ENCODE measurements around the gene C1orf232. TPM values are rescaled to one million over a fixed set of nuclear protein-coding genes. Genes with fewer than 3 reads are reported as not detected.
A peak's percentile ranks its signal among the peaks of the same experiment; 100 is the strongest.

Gene C1orf232
- total and polyA plus RNA-seq, 5 donors from 2014 or later = not detected

DNA sequence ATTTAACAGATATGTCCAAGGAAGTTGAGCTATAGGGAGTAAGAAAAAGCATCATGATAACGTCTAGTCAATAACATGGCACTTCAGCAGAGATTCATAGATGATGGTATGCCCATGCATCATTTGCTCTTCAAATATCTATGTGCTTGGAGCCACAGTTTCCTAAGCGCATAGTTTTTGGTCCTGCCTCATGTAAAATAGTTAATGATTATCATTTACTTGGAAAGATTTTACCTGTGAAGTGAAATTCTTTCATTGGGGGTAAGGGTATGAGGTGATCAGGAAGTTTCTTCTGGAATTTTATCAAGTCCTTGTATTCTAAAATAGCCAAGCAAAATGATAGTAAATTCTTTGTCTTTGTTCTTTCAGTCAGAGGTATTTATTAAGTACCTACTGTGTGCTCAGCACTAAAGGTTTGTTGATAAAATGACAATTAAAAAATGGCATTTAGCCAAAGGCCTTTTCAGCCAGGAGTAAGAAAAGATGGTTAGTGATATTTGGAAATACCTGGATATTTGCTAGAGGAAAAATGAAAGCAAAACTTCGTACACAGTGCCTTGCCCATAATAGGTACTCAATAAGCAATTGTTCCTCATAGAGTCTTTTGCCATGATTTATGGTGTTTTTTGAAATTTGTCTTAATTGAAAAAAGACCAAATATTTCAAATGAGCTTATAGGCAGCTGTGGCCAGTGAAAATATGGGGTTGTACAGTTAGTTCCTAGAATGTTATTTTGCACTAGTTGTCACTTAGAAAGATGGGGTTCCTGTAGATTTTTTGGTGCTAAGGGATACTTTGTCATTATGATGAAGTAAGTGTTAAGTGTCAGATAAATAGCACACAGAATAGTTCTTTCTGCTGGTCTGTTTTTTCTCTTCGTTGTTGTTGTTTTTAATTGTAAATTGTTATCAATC lies 44.1 kb downstream of the C1orf232 start:
- H3K9me3 Mint-ChIP-seq = no peaks in the 10 kb centered on the region
- H3K27ac ChIP-seq (ENCODE audit: insufficient read depth, low read length, poor library complexity, severe bottlenecking) = peak overlapping the region; percentile 89
- H3K4me1 ChIP-seq (ENCODE audit: control insufficient read depth, insufficient read depth, low read length, poor library complexity, severe bottlenecking) = peaks cover 61% of the 10 kb centered on the region
- peak overlapping the region; percentile 59 for H3K4me3 ChIP-seq (ENCODE audit: low read depth, low read length)
- H3K27me3 Mint-ChIP-seq = no peaks in the 10 kb centered on the region
- H3K27ac Mint-ChIP-seq = peak overlapping the region; percentile 80 to 98 (median 84)
- peak overlapping the region; percentile 6 to 61 (median 38) for H3K4me3 Mint-ChIP-seq
- no peaks in the 10 kb centered on the region for H3K27me3 ChIP-seq (ENCODE audit: control insufficient read depth, insufficient read depth, low read length)
- H3K36me3 ChIP-seq (ENCODE audit: control insufficient read depth, insufficient read depth, low read length) = peaks cover 15% of the 10 kb centered on the region
- DNase-seq (no peak), ATAC-seq (ENCODE audit: low read depth in 2 of 2) (no peak)
- H3K36me3 Mint-ChIP-seq = peaks cover 11% of the 10 kb centered on the region
- H3K4me1 Mint-ChIP-seq = peaks cover 28 to 81% (median 62%) of the 10 kb centered on the region in 4 donors
- no peaks in the 10 kb centered on the region for H3K9me3 ChIP-seq (ENCODE audit: control insufficient read depth in 2 of 2, low read length in 2 of 2)

DNA sequence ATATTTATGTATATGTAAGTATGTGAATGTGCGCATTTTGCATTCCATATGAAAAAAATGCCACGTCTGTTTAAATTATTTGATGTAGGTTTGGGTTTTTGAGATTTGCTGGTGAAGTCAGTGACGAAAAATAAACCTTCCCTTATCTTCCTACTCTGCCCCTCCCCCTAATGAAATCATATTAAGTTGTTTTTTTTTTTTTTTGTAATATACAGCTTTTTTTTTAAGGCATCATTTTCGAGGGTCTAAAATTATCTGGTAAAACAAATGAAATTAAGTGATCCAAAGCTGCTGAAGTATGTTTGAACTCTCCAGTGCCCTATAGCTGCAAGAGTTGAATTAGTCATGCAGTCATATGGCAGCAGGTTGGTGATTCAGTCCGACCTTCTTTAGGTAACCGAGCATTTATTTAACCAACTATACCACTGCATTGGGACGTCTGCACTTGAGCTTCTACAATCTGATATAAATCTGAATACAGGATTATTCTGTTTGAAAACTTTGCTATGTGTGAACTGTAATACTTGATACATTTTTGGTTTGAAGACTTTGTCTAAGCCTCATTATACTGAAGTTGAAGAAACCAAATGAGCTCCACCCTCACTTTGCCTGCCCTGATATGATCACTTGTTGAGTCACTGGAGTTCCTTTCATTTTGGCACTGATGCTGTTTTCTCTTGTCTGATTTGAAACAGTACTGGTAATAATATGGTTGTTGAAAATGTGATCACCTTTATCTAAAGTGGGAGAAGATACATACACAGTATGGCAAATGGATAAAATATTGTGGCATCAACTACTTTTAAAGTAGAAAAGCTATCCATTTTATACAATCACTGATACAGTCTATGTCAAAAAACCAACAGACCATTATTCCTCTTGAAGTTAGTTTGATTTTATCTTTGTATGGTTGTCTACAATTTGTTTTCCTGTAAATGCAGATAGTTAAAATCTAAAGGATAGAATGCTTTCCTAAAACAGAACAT lies 45.5 kb downstream of the C1orf232 start:
- Histone ChIP-seq H3K36me3 (ENCODE audit: control insufficient read depth, insufficient read depth, low read length) (peaks cover 23% of the 10 kb centered on the region), H3K4me3 (ENCODE audit: low read depth, low read length) (peak overlapping the region; percentile 70), H3K27ac (ENCODE audit: insufficient read depth, low read length, poor library complexity, severe bottlenecking) (peak overlapping the region; percentile 89), H3K27me3 (ENCODE audit: control insufficient read depth, insufficient read depth, low read length) (no peaks in the 10 kb centered on the region), H3K9me3 (ENCODE audit: control insufficient read depth in 2 of 2, low read length in 2 of 2) (no peaks in the 10 kb centered on the region), H3K4me1 (ENCODE audit: control insufficient read depth, insufficient read depth, low read length, poor library complexity, severe bottlenecking) (peaks cover 61% of the 10 kb centered on the region)
- Mint-ChIP-seq H3K9me3 (no peaks in the 10 kb centered on the region), H3K27ac (peak overlapping the region; percentile 59 to 85 (median 68)), H3K4me1 (peaks cover 32 to 89% (median 63%) of the 10 kb centered on the region in 4 donors), H3K27me3 (no peaks in the 10 kb centered on the region), H3K4me3 (peak overlapping the region; percentile 15 to 47 (median 28)), H3K36me3 (peaks cover 11% of the 10 kb centered on the region)
- ATAC-seq (ENCODE audit: low read depth in 2 of 2) (peak; percentile 47 to 56), DNase-seq (peak in 2 of 3 donors; percentile 37 to 84)

DNA sequence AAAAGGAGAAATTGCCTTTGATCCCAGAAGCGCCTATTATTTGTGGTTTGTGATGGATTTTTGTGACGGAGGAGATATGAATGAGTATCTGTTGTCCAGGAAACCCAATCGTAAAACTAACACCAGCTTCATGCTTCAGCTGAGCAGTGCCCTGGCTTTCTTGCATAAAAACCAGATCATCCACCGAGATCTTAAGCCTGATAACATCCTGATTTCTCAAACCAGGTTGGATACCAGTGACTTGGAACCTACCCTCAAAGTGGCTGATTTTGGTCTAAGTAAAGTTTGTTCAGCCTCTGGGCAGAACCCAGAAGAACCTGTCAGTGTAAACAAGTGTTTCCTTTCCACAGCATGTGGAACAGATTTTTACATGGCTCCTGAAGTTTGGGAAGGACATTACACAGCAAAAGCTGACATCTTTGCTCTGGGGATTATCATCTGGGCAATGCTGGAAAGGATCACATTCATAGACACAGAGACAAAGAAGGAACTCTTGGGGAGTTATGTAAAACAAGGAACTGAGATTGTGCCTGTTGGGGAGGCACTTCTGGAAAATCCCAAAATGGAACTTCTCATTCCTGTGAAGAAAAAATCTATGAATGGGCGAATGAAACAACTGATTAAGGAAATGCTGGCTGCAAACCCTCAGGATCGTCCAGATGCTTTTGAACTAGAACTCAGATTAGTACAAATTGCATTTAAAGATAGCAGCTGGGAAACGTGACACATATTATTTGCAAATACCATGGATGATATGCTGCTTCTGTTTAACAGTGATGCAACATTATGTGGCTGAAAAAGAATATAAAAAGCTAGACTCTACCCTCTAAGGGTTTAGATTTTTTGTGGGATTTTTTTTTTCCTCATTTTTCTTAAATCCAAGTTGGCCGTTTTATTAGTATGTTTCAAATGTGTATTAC lies 46.6 kb downstream of the C1orf232 start:
- DNase-seq = no peak
- Histone ChIP-seq H3K9me3 (ENCODE audit: control insufficient read depth in 2 of 2, low read length in 2 of 2) (no peaks in the 10 kb centered on the region), H3K4me1 (ENCODE audit: control insufficient read depth, insufficient read depth, low read length, poor library complexity, severe bottlenecking) (peaks cover 50% of the 10 kb centered on the region), H3K36me3 (ENCODE audit: control insufficient read depth, insufficient read depth, low read length) (peaks cover 28% of the 10 kb centered on the region), H3K4me3 (ENCODE audit: low read depth, low read length) (no peak overlapping the region), H3K27me3 (ENCODE audit: control insufficient read depth, insufficient read depth, low read length) (no peaks in the 10 kb centered on the region), H3K27ac (ENCODE audit: insufficient read depth, low read length, poor library complexity, severe bottlenecking) (peak overlapping the region; percentile 89)
- H3K4me1 Mint-ChIP-seq = peaks cover 24 to 86% (median 51%) of the 10 kb centered on the region in 4 donors
- ATAC-seq (ENCODE audit: low read depth in 2 of 2) = no peak
- H3K27me3 Mint-ChIP-seq = no peaks in the 10 kb centered on the region
- H3K4me3 Mint-ChIP-seq = no peak overlapping the region
- H3K27ac Mint-ChIP-seq = peak overlapping the region; percentile 33 to 86 (median 35)
- peaks cover 11% of the 10 kb centered on the region for H3K36me3 Mint-ChIP-seq
- H3K9me3 Mint-ChIP-seq = no peaks in the 10 kb centered on the region

DNA sequence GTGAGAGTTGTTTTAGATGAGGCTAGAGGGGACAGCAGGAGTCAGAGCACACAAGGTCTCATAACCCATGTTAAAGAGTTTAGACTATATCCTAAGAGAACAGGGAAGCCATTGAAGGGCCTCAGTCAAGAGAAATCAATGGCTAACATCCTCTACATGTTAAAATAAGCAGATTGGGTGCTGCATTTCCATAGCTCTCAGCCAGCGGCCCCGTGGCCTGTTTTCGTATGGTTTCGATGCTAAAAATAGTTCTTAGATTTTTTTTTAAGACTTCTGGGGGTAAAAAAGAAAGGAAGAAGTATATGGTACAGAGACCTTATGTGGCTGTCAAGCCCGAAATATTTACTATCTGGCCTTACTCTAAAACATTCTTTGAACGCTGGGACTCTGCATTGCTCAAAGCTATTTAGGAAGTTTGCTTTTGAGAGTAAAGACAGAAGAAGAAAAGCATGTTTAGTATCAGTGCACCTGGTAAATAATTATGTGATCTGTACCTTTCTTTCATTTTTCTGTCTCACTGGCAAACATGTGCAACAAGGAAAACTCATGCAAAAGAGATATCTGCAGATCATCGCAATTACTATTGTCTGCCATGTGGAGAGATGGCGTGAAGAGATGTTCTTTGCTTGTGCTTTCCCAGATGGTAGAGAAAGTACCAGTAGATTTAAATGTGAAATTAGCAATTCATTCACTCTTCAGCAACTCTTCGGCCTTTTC lies 48.7 kb downstream of the C1orf232 start:
- peaks cover 31% of the 10 kb centered on the region for H3K36me3 ChIP-seq (ENCODE audit: control insufficient read depth, insufficient read depth, low read length)
- peaks cover 33% of the 10 kb centered on the region for H3K4me1 ChIP-seq (ENCODE audit: control insufficient read depth, insufficient read depth, low read length, poor library complexity, severe bottlenecking)
- ATAC-seq (ENCODE audit: low read depth in 2 of 2) = no peak
- H3K27me3 ChIP-seq (ENCODE audit: control insufficient read depth, insufficient read depth, low read length) = no peaks in the 10 kb centered on the region
- no peaks in the 10 kb centered on the region for H3K9me3 Mint-ChIP-seq
- no peaks in the 10 kb centered on the region for H3K27me3 Mint-ChIP-seq
- H3K9me3 ChIP-seq (ENCODE audit: control insufficient read depth in 2 of 2, low read length in 2 of 2) = no peaks in the 10 kb centered on the region
- peaks cover 11% of the 10 kb centered on the region for H3K36me3 Mint-ChIP-seq
- peak overlapping the region in 2 of 4 donors; percentile 19 to 21 for H3K4me3 Mint-ChIP-seq
- peaks cover 17 to 71% (median 37%) of the 10 kb centered on the region in 4 donors for H3K4me1 Mint-ChIP-seq
- peak overlapping the region; percentile 51 for H3K27ac ChIP-seq (ENCODE audit: insufficient read depth, low read length, poor library complexity, severe bottlenecking)
- peak overlapping the region; percentile 47 to 92 (median 72) for H3K27ac Mint-ChIP-seq
- peak overlapping the region; percentile 33 for H3K4me3 ChIP-seq (ENCODE audit: low read depth, low read length)
- DNase-seq = peak in 1 of 3 donors; percentile 35

DNA sequence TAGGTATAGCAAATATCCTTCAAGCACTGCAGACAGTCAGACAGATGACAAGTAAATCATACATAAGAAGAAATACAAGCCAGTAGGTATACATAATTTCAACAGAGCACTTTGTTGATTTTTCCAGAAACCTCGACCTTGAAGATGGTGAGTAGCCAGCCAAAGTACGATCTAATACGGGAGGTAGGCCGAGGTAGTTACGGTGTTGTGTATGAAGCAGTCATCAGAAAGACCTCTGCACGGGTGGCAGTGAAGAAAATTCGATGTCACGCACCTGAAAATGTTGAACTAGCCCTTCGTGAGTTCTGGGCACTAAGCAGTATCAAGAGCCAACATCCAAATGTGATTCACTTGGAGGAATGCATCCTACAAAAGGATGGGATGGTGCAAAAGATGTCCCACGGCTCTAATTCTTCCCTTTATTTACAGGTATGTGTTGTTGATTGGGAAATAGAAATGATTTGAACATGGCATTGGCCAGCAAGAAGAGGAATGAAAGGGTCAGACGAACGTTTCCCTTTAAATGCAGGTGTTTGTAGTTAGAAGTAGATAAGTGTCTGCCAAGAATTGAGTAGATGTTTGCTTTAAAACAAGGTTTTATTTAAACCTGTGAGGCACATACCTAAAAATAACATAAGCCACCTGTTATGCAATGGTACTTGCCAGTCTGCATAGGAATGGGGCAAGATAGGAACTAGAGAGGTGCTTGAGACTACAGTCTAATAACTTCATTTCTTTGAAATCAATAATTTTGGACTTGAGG lies 54.4 kb downstream of the C1orf232 start:
- H3K27ac ChIP-seq (ENCODE audit: insufficient read depth, low read length, poor library complexity, severe bottlenecking) = no peak overlapping the region
- Mint-ChIP-seq H3K4me1 (peaks cover 5 to 63% (median 29%) of the 10 kb centered on the region in 4 donors), H3K27ac (peak overlapping the region in 2 of 3 donors; percentile 37 to 69), H3K27me3 (no peaks in the 10 kb centered on the region), H3K9me3 (no peaks in the 10 kb centered on the region), H3K36me3 (peaks cover 8% of the 10 kb centered on the region), H3K4me3 (peak overlapping the region; percentile 54 to 93 (median 68))
- H3K27me3 ChIP-seq (ENCODE audit: control insufficient read depth, insufficient read depth, low read length) = no peaks in the 10 kb centered on the region
- no peak for DNase-seq
- no peaks in the 10 kb centered on the region for H3K9me3 ChIP-seq (ENCODE audit: control insufficient read depth in 2 of 2, low read length in 2 of 2)
- ATAC-seq (ENCODE audit: low read depth in 2 of 2) = no peak
- no peak overlapping the region for H3K4me3 ChIP-seq (ENCODE audit: low read depth, low read length)
- peaks cover 30% of the 10 kb centered on the region for H3K4me1 ChIP-seq (ENCODE audit: control insufficient read depth, insufficient read depth, low read length, poor library complexity, severe bottlenecking)
- H3K36me3 ChIP-seq (ENCODE audit: control insufficient read depth, insufficient read depth, low read length) = peaks cover 24% of the 10 kb centered on the region
